ENCODE data around the gene GLP2R.

DNA sequence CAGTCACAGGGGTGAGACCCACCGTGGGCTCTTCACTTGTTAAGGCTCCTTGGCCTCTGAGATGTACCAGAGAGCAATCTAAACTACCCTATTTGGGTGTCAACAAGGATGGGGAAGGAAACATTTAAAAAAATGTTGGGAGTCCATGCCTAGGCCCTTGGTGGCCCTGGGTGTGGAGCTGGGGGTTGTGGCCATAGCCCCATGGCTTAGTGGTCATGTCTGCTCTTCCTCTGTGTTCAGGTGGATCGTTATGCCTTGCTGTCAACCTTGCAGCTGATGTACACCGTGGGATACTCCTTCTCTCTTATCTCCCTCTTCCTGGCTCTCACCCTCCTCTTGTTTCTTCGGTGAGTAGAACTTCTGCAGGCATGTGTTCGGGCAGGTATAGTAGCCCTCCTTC lies 28.5 kb downstream of the GLP2R start:
- TF ChIP-seq CTCF (conservative IDR thresholded peaks at IDR 0.05; ENCODE audit: low read depth, low read length) (no peak), EZH2 (IDR thresholded peaks at IDR 0.05; ENCODE audit: borderline replicate concordance, low read depth, low read length, poor library complexity, severe bottlenecking) (no peak)

All from A673 (cell line).